Ovary (tissue), 9 donors: Measurements from ENCODE around the gene GTF3C1. TPM values are rescaled to one million over a fixed set of nuclear protein-coding genes. Genes with fewer than 3 reads are reported as not detected.

Source experiments
- DNase-seq, 5 donors: peaks; one replicate each; pipeline ENCODE4 v3.0.0-alpha.2; 2019 to 2020
- H3K27ac ChIP-seq, 2 donors: fragments of 200-600 bp; one replicate each; pipeline versions ENCODE4 v1.5.1 to v1.8.0; 2019 to 2022
- H3K27me3 ChIP-seq: fragments of 200-600 bp; one replicate; pipeline ENCODE4 v1.8.0; 2022
- H3K36me3 ChIP-seq: fragments of 200-600 bp; sonication (generic); one replicate; pipeline ENCODE4 v1.5.1; 2019
- H3K4me1 ChIP-seq: one replicate; pipeline ENCODE4 v1.8.1; 2013; ENCODE audit warnings: mild to moderate bottlenecking, moderate library complexity; ENCODE audit not compliant: insufficient read depth
- H3K4me3 ChIP-seq: fragments of 200-600 bp; sonication (generic); one replicate; pipeline ENCODE4 v1.5.1; 2017
- H3K9me3 ChIP-seq, 2 donors: fragments of 200-600 bp in 1 of 2; sonication (generic) in 1 of 2; one replicate each; pipeline versions ENCODE4 v1.5.1 to v1.8.1; 2013 to 2019; ENCODE audit warnings: mild to moderate bottlenecking in 1 of 2, moderate library complexity in 1 of 2
- EP300 ChIP-seq: sonication (generic); formaldehyde crosslinking; IDR thresholded peaks from one replicate; pipeline ENCODE4 v1.6.1; 2017; ENCODE audit warnings: antibody characterized with exemption
- POLR2A ChIP-seq: fragments of 450-650 bp; IDR thresholded peaks from one replicate; pipeline ENCODE4 v1.6.1; 2017; ENCODE audit warnings: antibody characterized with exemption, mild to moderate bottlenecking, moderate library complexity
- WGBS, 3 donors: extraction: QIAGEN DNeasy Blood & Tissue Kit in 1 of 3; methylation state at CpG; one replicate each; pipeline versions ENCODE4 v1.1.5 to v1.1.7; 2013 to 2017; 5-methylcytosine and 5-hydroxymethylcytosine counted together
- intact Hi-C, 4 donors: fragments of 100-400 bp; cut with DNase I; formaldehyde crosslinking; loops; one replicate each; pipeline versions ENCODE4 v1.11.0 to v1.15.1; 2022 to 2023
- polyA plus RNA-seq, 2 donors: library from polyadenylated mRNA; stranded (reverse); fragments of 200-250 nt in 1 of 2; fragments of 350-450 nt in 1 of 2; fragmentation: Illumina TruSeq in 1 of 2; extraction: RNeasy Lipid Tissue Mini Kit (QIAGEN cat#74804) in 1 of 2; gene quantifications; one replicate each; pipeline ENCODE4 v1.2.3, GENCODE V29; 2013 to 2014
- total RNA-seq, 7 donors: library from RNA; depleted of rRNA in 2 of 7; stranded (reverse); fragments of >200 nt in 2 of 7; fragmentation: NEBNext Ultra II Directional in 3 of 7; extraction: Animal tissue kit (Norgen Biotek cat#: 25700) in 3 of 7; gene quantifications; one replicate each; pipeline versions ENCODE4 v1.1.0 to v1.2.4, GENCODE V29; 2016 to 2023
- TF ChIP-seq, protein P1 (sequence below), 3 donors: fragments of 450-650 bp in 2 of 3; fragments of 200-600 bp in 1 of 3; IDR thresholded peaks; one replicate each; pipeline versions ENCODE4 v1.5.1 to v1.8.0; 2016 to 2022; ENCODE audit warnings: antibody characterized with exemption in 3 of 3, mild to moderate bottlenecking in 1 of 3
- donor health status: DM: no; HTN: no; CAD: no; lungs with moderate emphysema.
- donor health status: DM: no; HTN: no; CAD: no.
- donor health status: Bipolar disorder and iron deficiency.
- donor health status: DM: yes; HTN: yes; CAD: no.
- donor health status: DM: no; HTN: no; CAD: no.
- donor health status: DM: yes; HTN: yes; CAD: no.

Gene GTF3C1
- total and polyA plus RNA-seq, 9 donors = 33.9 to 71.7 (median 52.7) TPM

DNA sequence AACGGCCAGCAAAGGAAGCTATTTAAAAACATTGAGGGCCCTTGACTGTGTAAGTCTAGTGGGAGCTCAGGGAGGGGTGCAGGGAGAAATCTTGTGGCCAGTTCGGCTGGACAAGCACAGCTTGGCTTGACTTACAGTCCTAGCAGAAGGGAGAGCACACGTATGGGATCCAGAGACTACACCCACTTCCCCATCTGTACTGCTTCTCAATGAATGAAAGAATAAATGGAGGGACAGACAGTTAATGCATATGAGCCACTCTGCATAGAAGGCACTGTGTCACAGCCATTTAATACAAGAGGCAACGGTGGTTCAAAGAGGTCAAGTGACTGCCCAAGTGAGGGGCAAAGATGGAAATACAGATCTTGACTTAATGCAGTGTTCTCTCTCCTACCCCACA, 15.5 kb downstream of the GTF3C1 start:
- Histone ChIP-seq H3K4me3 (no peak overlapping the region), H3K36me3 (no peaks in the 10 kb centered on the region), H3K27ac (no peak overlapping the region), H3K27me3 (no peaks in the 10 kb centered on the region), H3K4me1 (peaks cover 1% of the 10 kb centered on the region), H3K9me3 (no peaks in the 10 kb centered on the region)
- WGBS, 3 donors = 91% methylated on average over 4 of the region's 4 CpGs
- no peak for DNase-seq
- TF ChIP-seq POLR2A (no peak), EP300 (no peak)
- TF ChIP-seq, protein P1, sequence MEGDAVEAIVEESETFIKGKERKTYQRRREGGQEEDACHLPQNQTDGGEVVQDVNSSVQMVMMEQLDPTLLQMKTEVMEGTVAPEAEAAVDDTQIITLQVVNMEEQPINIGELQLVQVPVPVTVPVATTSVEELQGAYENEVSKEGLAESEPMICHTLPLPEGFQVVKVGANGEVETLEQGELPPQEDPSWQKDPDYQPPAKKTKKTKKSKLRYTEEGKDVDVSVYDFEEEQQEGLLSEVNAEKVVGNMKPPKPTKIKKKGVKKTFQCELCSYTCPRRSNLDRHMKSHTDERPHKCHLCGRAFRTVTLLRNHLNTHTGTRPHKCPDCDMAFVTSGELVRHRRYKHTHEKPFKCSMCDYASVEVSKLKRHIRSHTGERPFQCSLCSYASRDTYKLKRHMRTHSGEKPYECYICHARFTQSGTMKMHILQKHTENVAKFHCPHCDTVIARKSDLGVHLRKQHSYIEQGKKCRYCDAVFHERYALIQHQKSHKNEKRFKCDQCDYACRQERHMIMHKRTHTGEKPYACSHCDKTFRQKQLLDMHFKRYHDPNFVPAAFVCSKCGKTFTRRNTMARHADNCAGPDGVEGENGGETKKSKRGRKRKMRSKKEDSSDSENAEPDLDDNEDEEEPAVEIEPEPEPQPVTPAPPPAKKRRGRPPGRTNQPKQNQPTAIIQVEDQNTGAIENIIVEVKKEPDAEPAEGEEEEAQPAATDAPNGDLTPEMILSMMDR (IDR thresholded peaks at IDR 0.05) = no peak
- intact Hi-C loops = loop anchor here in 1 of 4 donors (10.0 kb wide), 1 partner anchor 91 kb away; no protein-coding TSS in a partner anchor

DNA sequence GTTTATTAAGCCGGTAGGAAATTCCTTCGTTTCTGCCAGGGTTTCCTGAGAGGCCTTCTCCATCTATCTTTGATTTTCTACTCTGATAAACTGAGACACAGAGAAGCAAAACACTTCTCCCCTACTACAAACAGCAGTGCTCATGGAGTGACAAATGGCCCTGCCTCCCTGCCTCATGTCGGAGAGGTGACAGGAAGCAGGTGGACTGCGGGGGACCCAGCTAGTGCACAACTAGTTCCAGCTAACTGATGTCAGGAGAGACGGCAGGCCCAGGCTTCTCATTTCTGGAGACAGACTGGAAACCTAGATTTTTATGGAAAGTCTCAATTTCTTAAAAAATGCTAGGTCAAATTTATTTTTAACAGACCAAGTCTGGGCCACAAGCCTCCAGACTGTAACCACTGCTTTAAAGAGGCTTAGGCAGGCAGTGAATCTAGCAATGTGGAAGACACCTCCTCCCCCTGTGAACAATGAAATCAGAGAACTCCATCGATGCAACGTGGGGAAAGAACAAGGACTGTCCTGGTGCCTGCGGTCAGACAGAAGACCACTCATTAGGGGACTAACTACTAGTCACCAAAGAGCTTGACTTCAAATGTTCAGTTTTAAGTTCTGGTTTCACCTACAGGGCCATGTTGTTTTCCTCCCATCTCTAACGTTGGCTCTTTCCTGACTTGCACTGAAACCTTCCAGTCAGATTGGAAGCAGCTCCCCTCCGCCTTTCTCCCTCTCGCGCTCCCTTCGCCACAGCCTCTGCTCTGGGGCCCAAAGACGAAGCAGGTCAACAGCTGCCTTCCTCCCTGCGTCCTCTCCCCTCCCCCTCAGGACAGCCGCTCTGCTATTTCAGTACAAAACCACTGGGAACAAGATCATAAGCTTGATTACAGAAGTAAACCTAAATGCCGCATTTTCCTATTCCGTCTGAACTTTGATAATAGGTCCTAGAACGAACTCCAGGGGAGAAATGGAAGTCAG, 17.6 kb downstream of the GTF3C1 start:
- no peaks in the 10 kb centered on the region for H3K9me3 ChIP-seq
- intact Hi-C loops = loop anchor here in 1 of 4 donors (10.0 kb wide), 1 partner anchor 93 kb away; no protein-coding TSS in a partner anchor
- no peak for TF ChIP-seq EP300
- TF ChIP-seq, protein P1 (IDR thresholded peaks at IDR 0.05) = no peak
- no peak for TF ChIP-seq POLR2A
- 74 to 86% (median 81%) methylated on average over 19 of the region's 19 CpGs for WGBS, 3 donors
- no peaks in the 10 kb centered on the region for H3K36me3 ChIP-seq
- H3K4me3 ChIP-seq = no peak overlapping the region
- DNase-seq = no peak
- H3K4me1 ChIP-seq = no peaks in the 10 kb centered on the region
- H3K27ac ChIP-seq = no peak overlapping the region
- H3K27me3 ChIP-seq = no peaks in the 10 kb centered on the region

DNA sequence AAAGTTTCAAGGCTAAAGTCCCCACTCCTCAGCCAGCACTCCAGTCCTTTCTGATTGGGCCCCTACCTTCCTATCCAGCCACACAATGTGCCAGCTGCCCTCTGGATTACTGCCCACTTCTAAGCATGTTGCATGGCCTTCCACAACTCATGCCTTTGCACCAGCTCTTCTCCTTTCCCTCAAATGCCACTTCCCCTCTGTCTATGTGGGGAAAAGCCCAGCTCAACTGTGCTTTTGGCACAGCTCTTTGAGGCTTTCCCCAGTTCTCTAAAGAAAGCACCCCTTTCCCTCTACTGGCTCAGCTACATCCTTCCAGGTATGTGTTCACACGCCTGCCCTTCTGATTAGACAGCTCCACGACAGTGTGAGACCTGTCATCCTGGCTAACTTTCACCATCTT, 18.5 kb downstream of the GTF3C1 start:
- Histone ChIP-seq H3K4me3 (no peak overlapping the region), H3K27me3 (no peaks in the 10 kb centered on the region), H3K9me3 (no peaks in the 10 kb centered on the region), H3K36me3 (no peaks in the 10 kb centered on the region), H3K27ac (no peak overlapping the region), H3K4me1 (no peaks in the 10 kb centered on the region)
- no peak for DNase-seq
- intact Hi-C loops = loop anchor here in 1 of 4 donors (10.0 kb wide), 1 partner anchor 94 kb away; no protein-coding TSS in a partner anchor
- TF ChIP-seq POLR2A = no peak
- 88 to 89% (median 88%) methylated on average over 2 of the region's 2 CpGs for WGBS, 3 donors

DNA sequence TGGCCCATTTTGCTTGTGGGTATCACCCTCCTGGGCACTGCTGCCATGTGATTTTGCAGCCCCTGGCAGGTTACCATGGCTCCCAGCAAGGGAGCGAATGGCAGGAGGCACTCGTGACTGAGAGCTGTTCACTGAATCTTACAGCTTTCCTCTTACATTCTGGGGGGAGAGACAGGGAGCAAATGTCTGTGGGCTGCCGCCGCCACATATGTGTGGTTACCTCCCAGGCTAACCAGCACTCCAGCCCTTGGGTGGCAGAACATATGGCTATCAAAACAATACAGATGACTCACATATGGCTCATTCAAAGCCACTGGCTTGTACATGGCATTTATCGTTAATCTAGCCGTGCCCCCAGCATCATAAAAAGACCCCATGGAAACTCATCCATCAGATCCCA, 19.8 kb downstream of the GTF3C1 start:
- Histone ChIP-seq H3K4me1 (no peaks in the 10 kb centered on the region), H3K36me3 (no peaks in the 10 kb centered on the region), H3K9me3 (peaks cover 0 to 5% of the 10 kb centered on the region in 2 donors), H3K27ac (no peak overlapping the region), H3K4me3 (no peak overlapping the region), H3K27me3 (no peaks in the 10 kb centered on the region)
- intact Hi-C loops = loop anchor here in 1 of 4 donors (10.0 kb wide), 1 partner anchor 95 kb away; no protein-coding TSS in a partner anchor
- TF ChIP-seq POLR2A (no peak), EP300 (no peak)
- TF ChIP-seq, protein P1 (IDR thresholded peaks at IDR 0.05) = no peak
- DNase-seq = no peak
- WGBS, 3 donors = 88 to 94% (median 91%) methylated on average over 6 of the region's 6 CpGs

DNA sequence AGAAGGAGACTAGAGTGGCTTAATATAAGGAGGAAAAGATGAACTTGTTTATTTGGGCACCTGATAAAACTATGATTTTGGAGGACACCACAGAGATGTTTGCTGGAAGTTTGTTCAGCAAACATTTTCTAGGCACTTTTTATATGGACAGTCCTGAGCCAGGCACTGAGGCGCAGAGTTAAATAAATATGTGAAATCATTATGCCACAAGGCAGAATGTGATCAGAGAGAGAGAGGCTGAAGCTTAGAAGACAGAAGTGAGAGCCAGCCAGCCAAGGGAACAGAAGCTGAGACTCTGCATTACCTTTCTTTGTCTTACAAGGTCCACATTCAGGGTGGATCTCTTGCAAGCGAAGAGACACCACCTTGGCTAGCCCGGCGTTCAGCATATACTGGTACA, 21.4 kb downstream of the GTF3C1 start:
- DNase-seq = no peak
- H3K36me3 ChIP-seq = no peaks in the 10 kb centered on the region
- no peak for TF ChIP-seq EP300
- no peak for TF ChIP-seq POLR2A
- TF ChIP-seq, protein P1 (IDR thresholded peaks at IDR 0.05) = no peak
- peaks cover 0 to 5% of the 10 kb centered on the region in 2 donors for H3K9me3 ChIP-seq
- no peaks in the 10 kb centered on the region for H3K4me1 ChIP-seq
- H3K4me3 ChIP-seq = no peak overlapping the region
- no peaks in the 10 kb centered on the region for H3K27me3 ChIP-seq
- 94 to 98% (median 97%) methylated on average over 4 of the region's 4 CpGs for WGBS, 3 donors
- H3K27ac ChIP-seq = no peak overlapping the region
- intact Hi-C loops = no loop called here
